HepG2 (cell line): ENCODE measurements around the gene MT1G. TPM values are rescaled to one million over a fixed set of nuclear protein-coding genes. Genes with fewer than 3 reads are reported as not detected.
A peak's percentile ranks its signal among the peaks of the same experiment; 100 is the strongest.

Experiments
- DBP ChIP-seq: sonication (generic); formaldehyde crosslinking; IDR thresholded peaks from 2 replicates; pipeline ENCODE4 v1.4.0; 2020; ENCODE audit warnings: missing genetic modification reagents; ENCODE audit errors: not compliant biosample characterization
- DZIP1 ChIP-seq: sonication (generic); formaldehyde crosslinking; IDR thresholded peaks from 2 replicates; pipeline ENCODE4 v1.5.0; 2020; ENCODE audit warnings: mild to moderate bottlenecking, missing genetic modification reagents
- E2F1 ChIP-seq: sonication (generic); formaldehyde crosslinking; IDR thresholded peaks from 2 replicates; pipeline ENCODE4 v1.5.0; 2020; ENCODE audit warnings: missing genetic modification reagents
- FOSL2 ChIP-seq: sonication (generic); formaldehyde crosslinking; IDR thresholded peaks from 2 replicates; pipeline ENCODE4 v1.4.0; 2020; ENCODE audit warnings: missing genetic modification reagents
- HMG20B ChIP-seq: conservative IDR thresholded peaks from 2 replicates; pipeline ENCODE4 v1.6.1; 2016; ENCODE audit warnings: missing genetic modification reagents, missing compliant biosample characterization
- KDM5B ChIP-seq: sonication (generic); formaldehyde crosslinking; IDR thresholded peaks from 2 replicates; pipeline ENCODE4 v1.4.0; 2020; ENCODE audit warnings: missing genetic modification reagents, mild to moderate bottlenecking, borderline replicate concordance
- NFYC ChIP-seq: IDR thresholded peaks from 2 replicates; pipeline ENCODE4 v1.6.1; 2016; ENCODE audit warnings: missing genetic modification reagents, missing compliant biosample characterization
- PAXIP1 ChIP-seq: sonication (generic); formaldehyde crosslinking; conservative IDR thresholded peaks from 2 replicates; pipeline ENCODE4 v1.4.0; 2020; ENCODE audit warnings: mild to moderate bottlenecking, missing genetic modification reagents, moderate library complexity
- REPIN1 ChIP-seq: sonication (generic); formaldehyde crosslinking; IDR thresholded peaks from 2 replicates; pipeline ENCODE4 v1.8.0; 2022; ENCODE audit warnings: missing genetic modification reagents, low read depth, mild to moderate bottlenecking, borderline replicate concordance
- SOX13 ChIP-seq, 3 experiments: fragments of 450-650 bp in 1 of 3; sonication (generic) in 1 of 3; formaldehyde crosslinking in 1 of 3; IDR thresholded peaks in 2 of 3; conservative IDR thresholded peaks in 1 of 3; 2 replicates each; pipeline versions ENCODE4 v1.5.0 to v1.6.1; 2016 to 2020; ENCODE audit warnings: antibody characterized with exemption in 1 of 3, mild to moderate bottlenecking in 1 of 3, missing compliant biosample characterization in 1 of 3, missing genetic modification reagents in 1 of 3, moderate library complexity in 1 of 3
- YEATS2 ChIP-seq: sonication (generic); formaldehyde crosslinking; IDR thresholded peaks from 2 replicates; pipeline ENCODE4 v1.4.0; 2020; ENCODE audit warnings: missing genetic modification reagents, borderline replicate concordance
- ZNF460 ChIP-seq: sonication (generic); formaldehyde crosslinking; IDR thresholded peaks from 2 replicates; pipeline ENCODE4 v1.5.1; 2020; ENCODE audit warnings: missing genetic modification reagents, mild to moderate bottlenecking, borderline replicate concordance
- ZNF513 ChIP-seq: sonication (generic); formaldehyde crosslinking; conservative IDR thresholded peaks from 2 replicates; pipeline ENCODE4 v1.5.0; 2020; ENCODE audit warnings: missing genetic modification reagents
- ZNF710 ChIP-seq: sonication (generic); formaldehyde crosslinking; IDR thresholded peaks from 2 replicates; pipeline ENCODE4 v1.5.0; 2020; ENCODE audit warnings: mild to moderate bottlenecking, missing genetic modification reagents, borderline replicate concordance
- polyA plus RNA-seq, 8 experiments: library from polyadenylated mRNA; depleted of rRNA in 3 of 8; stranded (reverse) in 7 of 8; unstranded in 1 of 8; fragments of >200 nt; fragmentation: Illumina TruSeq in 4 of 8; extraction: Trizol in 4 of 8; gene quantifications; 2 replicates each; pipeline versions ENCODE4 v1.2.1 to v1.2.3, GENCODE V29; 2011 to 2016; ENCODE audit warnings: low read depth in 4 of 8, missing spikeins in 1 of 8, mixed read lengths in 1 of 8; ENCODE audit not compliant: insufficient read depth in 1 of 8
- total RNA-seq, 5 experiments: library from RNA; depleted of rRNA; stranded (reverse); fragments of >200 nt; fragmentation: Illumina TruSeq; extraction: Trizol; gene quantifications; 2 replicates each; pipeline ENCODE4 v1.2.3, GENCODE V29; 2016; ENCODE audit warnings: low read depth in 1 of 5

MT1G gene
- total and polyA plus RNA-seq, 2 of the 13 experiments (the other 11 are each of a cell fraction or from before 2014, with no cell fraction given): 3.6 to 377 TPM

GRCh38 chr16:56657555-56658326 lies 10.1 kb downstream of the MT1G start, which contains the start of gene MT1F (continued):
- no peak; the same call in 1 of the 2 replicates for TF ChIP-seq PAXIP1 (CRISPR knock-in tag)
- TF ChIP-seq KDM5B: 0 out of 2 replicates have a peak, but pooled peaks have one; percentile 60
- no peak for TF ChIP-seq ZNF513 (CRISPR knock-in tag)
- TF ChIP-seq ZNF460 (CRISPR knock-in tag): no peak
- TF ChIP-seq REPIN1 (CRISPR knock-in tag): peak; percentile 88; the same call in 1 of the 2 replicates
- no peak for TF ChIP-seq FOSL2
- TF ChIP-seq NFYC (CRISPR knock-in tag): 0 out of 2 replicates have a peak, but pooled peaks have one; percentile 16
- TF ChIP-seq SOX13 (IDR thresholded peaks at IDR 0.05): no peak
- TF ChIP-seq SOX13 (CRISPR knock-in tag; conservative IDR thresholded peaks at IDR 0.05 in 1 of 2, IDR thresholded peaks at IDR 0.05 in 1 of 2): no peak; a peak in 1 of 4 replicates
- 0 out of 2 replicates have a peak, but pooled peaks have one; percentile 41 for TF ChIP-seq E2F1
- TF ChIP-seq HMG20B (CRISPR knock-in tag): peak; percentile 38; the same call in 1 of the 2 replicates
- no peak for TF ChIP-seq YEATS2 (CRISPR knock-in tag)
- no peak for TF ChIP-seq DBP
- no peak for TF ChIP-seq ZNF710 (CRISPR knock-in tag)
- peak; percentile 69; the same call in 1 of the 2 replicates for TF ChIP-seq DZIP1 (CRISPR knock-in tag)
